OCI-LY3 (cell line): Measurements from ENCODE around the gene NSUN6.
A peak's percentile ranks its signal among the peaks of the same experiment; 100 is the strongest.

ENCODE experiments used
- CTCF ChIP-seq: fragments of 200-600, 300-600 bp; sonication (generic); IDR thresholded peaks from 2 replicates; pipeline ENCODE4 v1.5.1; 2014; ENCODE audit warnings: antibody characterized with exemption, low read length, low read depth
- EZH2phosphoT487 ChIP-seq: fragments of 200-600 bp; shearing (Covaris generic); IDR thresholded peaks from 2 replicates; pipeline ENCODE4 v1.6.1; 2018; ENCODE audit warnings: antibody characterized with exemption, mixed run types, low read depth

DNA sequence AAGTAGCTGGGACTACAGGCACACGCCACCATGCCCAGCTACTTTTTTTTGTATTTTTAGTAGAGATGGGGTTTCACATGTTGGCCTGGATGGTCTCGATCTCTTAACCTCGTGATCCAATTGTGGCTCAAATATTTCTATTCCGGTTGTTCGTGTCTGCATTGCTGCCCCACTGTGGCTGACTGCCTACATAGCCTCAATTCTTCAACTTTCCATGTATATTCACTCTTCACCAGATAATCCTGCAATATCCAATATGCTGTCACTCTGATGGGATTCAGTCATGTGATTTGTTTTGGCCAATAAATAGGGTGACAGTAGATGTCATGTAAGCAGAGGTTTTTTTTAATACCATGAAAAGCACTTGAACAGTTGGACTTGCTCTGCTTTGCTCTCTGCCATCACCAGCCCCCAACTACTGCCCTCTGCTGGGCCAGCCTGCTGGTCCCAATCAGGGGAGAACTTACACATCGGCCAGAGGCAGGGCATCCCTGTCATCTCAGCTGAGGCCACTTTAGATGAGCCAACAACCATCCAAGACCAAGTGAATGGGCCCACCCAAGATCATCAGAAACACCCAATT lies 56.7 kb downstream of the NSUN6 start:
- TF ChIP-seq CTCF (peak; percentile 28), EZH2phosphoT487 (no peak)
